HEK293T (cell line): Measurements from ENCODE around the gene SWI5.
"Not testable (repeated sequence)": the region's sequence is repeated elsewhere in the genome, so short reads cannot be mapped to it uniquely, and the experiment has no call there.

Experiments
- CTCF ChIA-PET: fragments of 350-600 bp; formaldehyde crosslinking; extraction: SDS; loops from one replicate; lab custom pipeline; 2021; ENCODE audit warnings: antibody characterized with exemption, inconsistent platforms; lab: Yijun Ruan, JAX
- POLR2A ChIA-PET: fragments of 350-600 bp; formaldehyde crosslinking; extraction: SDS; loops from one replicate; lab custom pipeline; 2020; ENCODE audit warnings: antibody characterized with exemption, inconsistent platforms; lab: Yijun Ruan, JAX
- DNase-seq: peaks from one replicate; pipeline ENCODE4 v3.0.0; 2012; ENCODE audit warnings: mixed read lengths; ENCODE audit errors: extremely low spot score
- ARNT ChIP-seq: fragments of 450-650 bp; IDR thresholded peaks from 2 replicates; pipeline ENCODE4 v1.6.1; 2017; ENCODE audit warnings: mild to moderate bottlenecking
- BHLHE40 ChIP-seq: fragments of 450-650 bp; IDR thresholded peaks from 2 replicates; pipeline ENCODE4 v1.6.1; 2016; ENCODE audit warnings: mild to moderate bottlenecking, moderate library complexity, borderline replicate concordance
- CTBP1 ChIP-seq: fragments of 450-650 bp; IDR thresholded peaks from 2 replicates; pipeline ENCODE4 v1.6.1; 2016; ENCODE audit warnings: borderline replicate concordance
- ELF4 ChIP-seq: fragments of 450-650 bp; IDR thresholded peaks from 2 replicates; pipeline ENCODE4 v1.6.1; 2017; ENCODE audit warnings: antibody characterized with exemption
- FOXA1 ChIP-seq: fragments of 450-650 bp; IDR thresholded peaks from 2 replicates; pipeline ENCODE4 v1.6.1; 2016; ENCODE audit warnings: mild to moderate bottlenecking
- FOXK2 ChIP-seq: fragments of 450-650 bp; IDR thresholded peaks from 2 replicates; pipeline ENCODE4 v1.6.1; 2016; ENCODE audit warnings: mild to moderate bottlenecking
- FOXM1 ChIP-seq: fragments of 450-650 bp; IDR thresholded peaks from 2 replicates; pipeline ENCODE4 v1.6.1; 2017; ENCODE audit warnings: mild to moderate bottlenecking, borderline replicate concordance
- HDGF ChIP-seq: fragments of 450-650 bp; IDR thresholded peaks from 2 replicates; pipeline ENCODE4 v1.6.1; 2017; ENCODE audit warnings: antibody characterized with exemption, borderline replicate concordance
- L3MBTL2 ChIP-seq: fragments of 450-650 bp; conservative IDR thresholded peaks from 2 replicates; pipeline ENCODE4 v1.6.1; 2016; ENCODE audit warnings: mild to moderate bottlenecking
- LEF1 ChIP-seq: fragments of 450-650 bp; IDR thresholded peaks from 2 replicates; pipeline ENCODE4 v1.6.1; 2017; ENCODE audit warnings: mild to moderate bottlenecking, borderline replicate concordance
- NFRKB ChIP-seq: fragments of 450-650 bp; IDR thresholded peaks from 2 replicates; pipeline ENCODE4 v1.6.1; 2016; ENCODE audit warnings: mild to moderate bottlenecking, moderate library complexity
- PKNOX1 ChIP-seq: fragments of 450-650 bp; IDR thresholded peaks from 2 replicates; pipeline ENCODE4 v1.6.1; 2016
- SP1 ChIP-seq: fragments of 450-650 bp; IDR thresholded peaks from 2 replicates; pipeline ENCODE4 v1.6.1; 2017
- SUZ12 ChIP-seq: fragments of 450-650 bp; IDR thresholded peaks from 2 replicates; pipeline ENCODE4 v1.6.1; 2016; ENCODE audit warnings: mild to moderate bottlenecking
- TARDBP ChIP-seq: fragments of 450-650 bp; IDR thresholded peaks from 2 replicates; pipeline ENCODE4 v1.6.1; 2016
- ZNF384 ChIP-seq: fragments of 450-650 bp; IDR thresholded peaks from 2 replicates; pipeline ENCODE4 v1.6.1; 2016

SWI5 gene

GRCh38 chr9:128271112-128271511 is 5.0 kb upstream of the SWI5 start:
- no peak for DNase-seq
- no peak for TF ChIP-seq SP1
- no peak for TF ChIP-seq FOXA1
- TF ChIP-seq FOXK2, result no peak
- TF ChIP-seq NFRKB, result no peak
- TF ChIP-seq ARNT, result no peak
- no peak for TF ChIP-seq ZNF384
- no peak for TF ChIP-seq LEF1
- no peak for TF ChIP-seq SUZ12
- TF ChIP-seq ELF4, result no peak
- no peak for TF ChIP-seq PKNOX1
- TF ChIP-seq BHLHE40, result no peak
- TF ChIP-seq HDGF, result no peak
- no peak for TF ChIP-seq FOXM1
- CTCF ChIA-PET, result no interaction called here
- POLR2A ChIA-PET, result no interaction called here

- POLR2A ChIA-PET, result no interaction called here
Measured at GRCh38 chr9:128271512-128271911, 4.6 kb upstream of the SWI5 start.

GRCh38 chr9:128274245-128274644 is 1.8 kb upstream of the SWI5 start:
- POLR2A ChIA-PET, result no interaction called here
- CTCF ChIA-PET, result no interaction called here
- DNase-seq, result no peak
- TF ChIP-seq PKNOX1, result no peak
- TF ChIP-seq L3MBTL2, result no peak
- no peak for TF ChIP-seq BHLHE40
- TF ChIP-seq SP1, result no peak
- TF ChIP-seq ARNT, result no peak
- TF ChIP-seq TARDBP, result no peak
- no peak for TF ChIP-seq FOXM1
- TF ChIP-seq FOXA1, result no peak
- no peak for TF ChIP-seq CTBP1

More at GRCh38 chr9:128271512-128271911, 4.6 kb upstream of the SWI5 start:
- no peak for DNase-seq
- CTCF ChIA-PET, result no interaction called here
- TF ChIP-seq CTBP1 (no peak), ELF4 (no peak), SUZ12 (no peak), ZNF384 (no peak), SP1 (no peak), FOXK2 (no peak), BHLHE40 (no peak), NFRKB (no peak), L3MBTL2 (no peak), FOXA1 (no peak), HDGF (no peak), TARDBP (no peak), LEF1 (no peak)

- TF ChIP-seq PKNOX1, result no peak
- TF ChIP-seq FOXK2, result no peak
- no peak for TF ChIP-seq FOXM1
- no peak for TF ChIP-seq BHLHE40
- no peak for TF ChIP-seq CTBP1
- TF ChIP-seq ARNT, result no peak
- TF ChIP-seq FOXA1, result no peak
- TF ChIP-seq ZNF384, result no peak
- TF ChIP-seq HDGF, result no peak
- TF ChIP-seq L3MBTL2, result no peak
- ChIA-PET CTCF (no interaction called here), POLR2A (interaction anchor here (0.6 to 1.2 kb wide), 27 partner anchors 10 to 229 kb away, joined by 3 to 11 read pairs (median 4); partner anchors contain the start of genes GLE1 and URM1)
- peak; percentile 65 for DNase-seq
Measured at GRCh38 chr9:128275198-128276007, 673 bp upstream of the SWI5 start, which contains the start of gene GOLGA2. GOLGA2 (minus strand) TSS chr9:128276007; CDS start chr9:128275976, 31 bp downstream.

- CTCF ChIA-PET, result no interaction called here
- POLR2A ChIA-PET, result interaction anchor here (0.9 to 1.2 kb wide), 7 partner anchors 14 to 143 kb away, joined by 3 to 8 read pairs (median 4); no protein-coding TSS in a partner anchor
- TF ChIP-seq FOXA1, result no peak
- TF ChIP-seq L3MBTL2, result peak; percentile 17; the same call in 1 of the 2 replicates
- DNase-seq, result peak; percentile 38
Measured at GRCh38 chr9:128276574-128277270, 646 bp downstream of the SWI5 start.

- POLR2A ChIA-PET, DNase-seq, CTCF ChIA-PET: not testable (repeated sequence)
Measured at GRCh38 chr9:128279088-128280073, 3.3 kb downstream of the SWI5 start.
